ENCODE data around the gene ROBO1.

DNA sequence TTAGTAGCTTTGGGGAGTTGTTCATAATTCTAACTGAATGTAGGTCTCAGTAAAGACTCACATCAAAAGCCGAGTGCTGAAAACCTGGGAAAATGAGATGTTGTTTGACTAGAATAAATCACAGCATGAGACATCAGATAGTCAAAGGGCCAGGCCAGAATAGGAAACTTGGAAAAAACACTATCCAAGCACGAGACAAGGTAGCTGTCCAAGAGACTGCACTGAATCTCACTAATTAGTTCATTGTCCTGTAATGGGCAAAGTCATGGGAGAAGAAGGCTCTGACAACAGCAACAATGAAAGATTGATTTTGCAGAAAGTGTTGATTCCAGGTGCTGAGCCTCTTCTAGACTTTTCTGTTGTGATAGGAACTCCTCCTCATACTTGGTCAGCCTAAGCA, 314.2 kb downstream of the ROBO1 start:
- no peak for TF ChIP-seq CTCF (IDR thresholded peaks at IDR 0.05)
- TF ChIP-seq ZFX (IDR thresholded peaks at IDR 0.05; ENCODE audit: borderline replicate concordance), result no peak
